B cell (primary cell): ENCODE data around the gene BANP. TPM values are rescaled to one million over a fixed set of nuclear protein-coding genes. Genes with fewer than 3 reads are reported as not detected.
"Not testable (repeated sequence)": the region's sequence is repeated elsewhere in the genome, so short reads cannot be mapped to it uniquely, and the experiment has no call there.

ENCODE experiments used
- ATAC-seq: fragments of 200-7000 bp; cut with Tn5 transposase; one replicate; pipeline ENCODE4 v1.10.0; 2021; ENCODE audit warnings: low read depth, mild to moderate bottlenecking, moderate number of reproducible peaks, moderate library complexity
- CTCF ChIA-PET: fragments of 350-600 bp; sonication (Branson Sonifier 250); formaldehyde crosslinking; loops from one replicate; lab custom pipeline; 2021; ENCODE audit warnings: antibody characterized with exemption, inconsistent platforms; lab: Charles Lee
- POLR2A ChIA-PET: fragments of 350-600 bp; sonication (Branson Sonifier 250); formaldehyde crosslinking; loops from one replicate; lab custom pipeline; 2021; ENCODE audit warnings: antibody characterized with exemption; lab: Charles Lee
- DNase-seq: peaks from one replicate; pipeline ENCODE4 v3.0.0; 2013
- H2AFZ ChIP-seq: 2 replicates; pipeline ENCODE4 v1.6.1; 2012; ENCODE audit warnings: mild to moderate bottlenecking, low read depth, low read length; ENCODE audit not compliant: insufficient read depth, poor library complexity, severe bottlenecking
- H3K27ac ChIP-seq, 2 donors: 1 replicate in 1 of 2; 2 replicates in 1 of 2; pipeline ENCODE4 v1.5.1; 2012 to 2013; ENCODE audit warnings: low read length in 2 of 2, mild to moderate bottlenecking in 2 of 2, moderate library complexity in 1 of 2
- H3K27me3 ChIP-seq, 4 experiments: fragments of 200-600 bp in 1 of 4; sonication (generic) in 1 of 4; replicated peaks in 1 of 4; 1 replicate in 2 of 4; 2 replicates in 2 of 4; pipeline versions ENCODE4 v1.6.1 to v1.7.0; 2013 to 2016; ENCODE audit warnings: low read length in 3 of 4, mild to moderate bottlenecking in 2 of 4, mixed read lengths in 1 of 4, moderate library complexity in 1 of 4; ENCODE audit not compliant: insufficient read depth in 4 of 4, control insufficient read depth in 3 of 4; ENCODE audit errors: control extremely low read depth in 1 of 4
- H3K36me3 ChIP-seq, 2 experiments: replicated peaks in 1 of 2; 1 replicate in 1 of 2; 2 replicates in 1 of 2; pipeline versions ENCODE4 v1.6.1 to v1.7.1; 2013; ENCODE audit warnings: low read length in 1 of 2; ENCODE audit not compliant: insufficient read depth in 2 of 2, control insufficient read depth in 1 of 2; ENCODE audit errors: control extremely low read depth in 1 of 2, extremely low read depth in 1 of 2
- H3K4me1 ChIP-seq, 2 donors: fragments of 200-600 bp in 1 of 2; sonication (generic) in 1 of 2; 1 replicate in 1 of 2; 2 replicates in 1 of 2; pipeline versions ENCODE4 v1.5.1 to v1.6.1; 2013 to 2017; ENCODE audit warnings: low read length in 2 of 2; ENCODE audit not compliant: control insufficient read depth in 2 of 2, insufficient read depth in 2 of 2
- H3K4me2 ChIP-seq: replicated peaks from 2 replicates; pipeline ENCODE3; 2012; ENCODE audit warnings: mild to moderate bottlenecking, low read depth, low read length; ENCODE audit not compliant: poor library complexity, severe bottlenecking
- H3K4me3 ChIP-seq, 5 experiments: fragments of 200-600 bp in 1 of 5; sonication (generic) in 1 of 5; 1 replicate in 3 of 5; 2 replicates in 2 of 5; pipeline versions ENCODE4 v1.5.1 to v1.7.0; 2011 to 2016; ENCODE audit warnings: low read length in 4 of 5, mild to moderate bottlenecking in 4 of 5, low read depth in 2 of 5, control low read depth in 1 of 5, moderate library complexity in 1 of 5; ENCODE audit not compliant: insufficient read depth in 1 of 5; ENCODE audit errors: control extremely low read depth in 1 of 5, extremely low read depth in 1 of 5
- H3K79me2 ChIP-seq: fragments of 200-600 bp; sonication (generic); one replicate; pipeline ENCODE4 v1.6.0; 2016; ENCODE audit warnings: low read length; ENCODE audit not compliant: control insufficient read depth, insufficient read depth
- H3K9ac ChIP-seq: fragments of 200-600 bp; sonication (generic); 2 replicates; pipeline ENCODE4 v1.6.1; 2017; ENCODE audit warnings: mild to moderate bottlenecking, low read length, moderate library complexity
- H3K9me3 ChIP-seq, 3 donors: one replicate each; pipeline versions ENCODE4 v1.6.1 to v1.7.1; 2013; ENCODE audit warnings: low read length in 2 of 3; ENCODE audit not compliant: control insufficient read depth in 2 of 3, insufficient read depth in 1 of 3; ENCODE audit errors: control extremely low read depth in 1 of 3
- H4K20me1 ChIP-seq: 2 replicates; pipeline ENCODE4 v1.6.0; 2012; ENCODE audit warnings: mild to moderate bottlenecking, low read length; ENCODE audit not compliant: insufficient read depth, control insufficient read depth, poor library complexity, severe bottlenecking
- H3K27ac Mint-ChIP-seq: one replicate; pipeline ENCODE4 v1.8.0; 2021; ENCODE audit warnings: mixed read lengths
- H3K27me3 Mint-ChIP-seq: one replicate; pipeline ENCODE4 v1.8.0; 2021; ENCODE audit warnings: mixed read lengths
- H3K4me1 Mint-ChIP-seq: one replicate; pipeline ENCODE4 v1.8.0; 2021; ENCODE audit warnings: mixed read lengths
- H3K4me3 Mint-ChIP-seq: one replicate; pipeline ENCODE4 v1.8.0; 2021; ENCODE audit warnings: mixed read lengths
- H3K9me3 Mint-ChIP-seq: one replicate; pipeline ENCODE4 v1.8.0; 2022; ENCODE audit warnings: mixed read lengths; ENCODE audit not compliant: insufficient read depth
- EZH2 ChIP-seq: IDR thresholded peaks from 2 replicates; pipeline ENCODE4 v1.6.1; 2012; ENCODE audit warnings: borderline replicate concordance, low read depth, mild to moderate bottlenecking, moderate library complexity, low read length; ENCODE audit not compliant: insufficient read depth, poor library complexity, severe bottlenecking
- WGBS: methylation state at CpG from one replicate; pipeline ENCODE4 v1.1.5; 2013; ENCODE audit warnings: missing lambda C conversion rate; ENCODE audit not compliant: insufficient coverage; 5-methylcytosine and 5-hydroxymethylcytosine counted together
- intact Hi-C: fragments of 100-400 bp; cut with micrococcal nuclease; formaldehyde crosslinking; loops from one replicate; pipeline ENCODE4 v1.10.0; 2022
- polyA plus RNA-seq: library from polyadenylated mRNA; depleted of rRNA; stranded (reverse); fragments of >200 nt; gene quantifications from 2 replicates; pipeline ENCODE4 v1.2.3, GENCODE V29; 2012
- total RNA-seq, 2 donors: library from RNA; stranded (reverse); fragments of 120-200 nt in 1 of 2; gene quantifications; 1 replicate in 1 of 2; 2 replicates in 1 of 2; pipeline versions ENCODE4 v1.2.3 to v1.2.4, GENCODE V29; 2013 to 2022
- TF ChIP-seq, protein P1 (sequence below): fragments of 200-600 bp; IDR thresholded peaks from one replicate; pipeline ENCODE4 v1.8.0; 2022; ENCODE audit warnings: antibody characterized with exemption, mild to moderate bottlenecking

BANP gene
- total and polyA plus RNA-seq, 2 donors (not counting 1 experiment from before 2014, with no cell fraction given): 44.4 to 181 TPM

DNA sequence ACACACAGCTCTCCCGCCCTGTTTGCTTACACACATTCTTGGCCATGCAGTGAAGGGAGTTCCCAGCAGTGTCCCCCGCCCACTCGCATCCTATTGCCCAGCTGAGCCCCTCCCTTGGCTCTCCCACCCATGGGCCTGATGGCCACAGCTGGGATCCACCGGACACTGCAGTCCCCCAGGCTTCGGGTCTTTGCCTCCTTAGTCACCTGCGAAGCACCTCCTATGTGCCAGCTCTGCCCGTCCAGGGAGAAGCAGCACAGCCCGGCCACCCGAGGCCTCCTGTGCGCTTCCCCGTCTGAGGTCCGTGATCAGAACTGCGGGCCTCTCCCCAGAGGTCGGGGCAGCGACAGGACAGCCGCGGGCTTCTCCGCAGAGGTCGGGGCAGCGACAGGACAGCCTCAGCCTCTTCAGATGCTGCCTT lies 136.9 kb downstream of the BANP start:
- H3K4me1 Mint-ChIP-seq: peaks cover 8% of the 10 kb centered on the region
- CTCF ChIA-PET: no interaction called here

DNA sequence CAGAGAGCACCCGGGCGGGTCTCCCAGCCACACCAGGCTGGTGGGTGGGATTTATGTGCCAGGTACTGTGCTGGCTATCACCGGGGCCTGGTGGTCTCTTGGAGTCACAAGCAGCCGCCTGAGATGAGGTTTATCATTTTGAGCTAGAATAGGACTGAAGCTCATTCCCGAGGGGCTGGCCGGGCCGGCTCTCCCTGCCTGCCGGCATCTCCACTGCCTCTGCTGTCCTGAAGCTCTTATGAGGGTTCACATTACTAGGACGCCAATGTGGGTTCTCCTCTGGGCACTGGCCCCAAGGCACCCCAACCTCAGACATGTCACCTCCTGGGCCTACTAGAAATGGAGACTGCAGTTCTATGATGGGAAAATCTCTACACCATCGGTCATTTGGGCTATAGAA lies 137.4 kb downstream of the BANP start:
- H3K4me3 Mint-ChIP-seq, H3K4me2 ChIP-seq, ATAC-seq, H3K9me3 Mint-ChIP-seq, POLR2A ChIA-PET, H3K79me2 ChIP-seq, H3K9me3 ChIP-seq, H3K9ac ChIP-seq, H3K4me1 ChIP-seq, H2AFZ ChIP-seq, H4K20me1 ChIP-seq, H3K27me3 Mint-ChIP-seq, H3K27ac Mint-ChIP-seq, H3K4me1 Mint-ChIP-seq, H3K4me3 ChIP-seq, CTCF ChIA-PET, DNase-seq, H3K36me3 ChIP-seq, intact Hi-C loops, H3K27ac ChIP-seq, H3K27me3 ChIP-seq: not testable (repeated sequence)
- 88% methylated on average over 8 of the region's 10 CpGs for WGBS

More for the DNA sequence above, 136.9 kb downstream of the BANP start:
- H2AFZ ChIP-seq: no peak overlapping the region
- 94% methylated on average over 17 of the region's 20 CpGs for WGBS
- POLR2A ChIA-PET: no interaction called here
- no peak overlapping the region for H3K4me3 Mint-ChIP-seq
- H3K27me3 ChIP-seq: no peaks in the 10 kb centered on the region
- no peak overlapping the region for H3K4me2 ChIP-seq
- no peak overlapping the region for H3K27ac Mint-ChIP-seq
- H3K79me2 ChIP-seq: no peaks in the 10 kb centered on the region
- no peaks in the 10 kb centered on the region for H3K9me3 ChIP-seq
- no peaks in the 10 kb centered on the region for H3K9me3 Mint-ChIP-seq
- TF ChIP-seq EZH2: no peak
- TF ChIP-seq, protein P1, sequence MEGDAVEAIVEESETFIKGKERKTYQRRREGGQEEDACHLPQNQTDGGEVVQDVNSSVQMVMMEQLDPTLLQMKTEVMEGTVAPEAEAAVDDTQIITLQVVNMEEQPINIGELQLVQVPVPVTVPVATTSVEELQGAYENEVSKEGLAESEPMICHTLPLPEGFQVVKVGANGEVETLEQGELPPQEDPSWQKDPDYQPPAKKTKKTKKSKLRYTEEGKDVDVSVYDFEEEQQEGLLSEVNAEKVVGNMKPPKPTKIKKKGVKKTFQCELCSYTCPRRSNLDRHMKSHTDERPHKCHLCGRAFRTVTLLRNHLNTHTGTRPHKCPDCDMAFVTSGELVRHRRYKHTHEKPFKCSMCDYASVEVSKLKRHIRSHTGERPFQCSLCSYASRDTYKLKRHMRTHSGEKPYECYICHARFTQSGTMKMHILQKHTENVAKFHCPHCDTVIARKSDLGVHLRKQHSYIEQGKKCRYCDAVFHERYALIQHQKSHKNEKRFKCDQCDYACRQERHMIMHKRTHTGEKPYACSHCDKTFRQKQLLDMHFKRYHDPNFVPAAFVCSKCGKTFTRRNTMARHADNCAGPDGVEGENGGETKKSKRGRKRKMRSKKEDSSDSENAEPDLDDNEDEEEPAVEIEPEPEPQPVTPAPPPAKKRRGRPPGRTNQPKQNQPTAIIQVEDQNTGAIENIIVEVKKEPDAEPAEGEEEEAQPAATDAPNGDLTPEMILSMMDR: no peak
- H3K27ac ChIP-seq: no peak overlapping the region
- intact Hi-C loops: no loop called here
- H3K36me3 ChIP-seq: no peaks in the 10 kb centered on the region
- H3K9ac ChIP-seq: no peak overlapping the region
- no peak overlapping the region for H3K4me3 ChIP-seq
- ATAC-seq (no peak), DNase-seq (no peak)
- H3K4me1 ChIP-seq: no peaks in the 10 kb centered on the region
- no peaks in the 10 kb centered on the region for H4K20me1 ChIP-seq
- no peaks in the 10 kb centered on the region for H3K27me3 Mint-ChIP-seq

DNA sequence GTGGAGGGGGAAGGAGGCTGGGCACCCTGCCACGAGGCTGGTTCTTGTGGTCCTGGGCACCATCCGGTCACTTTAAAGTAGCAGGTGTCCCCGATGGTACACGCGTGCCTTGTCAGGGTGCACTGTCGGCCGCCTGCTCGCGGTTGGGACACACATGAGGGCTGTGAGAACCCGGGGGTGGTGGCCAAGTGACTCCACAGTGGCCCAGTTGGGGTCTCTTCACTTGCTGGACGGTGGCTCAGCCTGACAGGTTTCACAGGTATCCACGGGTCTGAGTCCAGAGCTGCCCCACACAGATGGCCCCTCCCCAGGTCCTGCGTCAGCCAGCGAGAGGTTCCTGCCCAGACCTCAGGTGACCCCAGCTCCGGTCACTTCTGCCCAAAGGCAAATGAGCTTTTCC lies 137.8 kb downstream of the BANP start:
- ATAC-seq, H3K27ac Mint-ChIP-seq, H3K4me3 ChIP-seq, H2AFZ ChIP-seq, H3K9me3 Mint-ChIP-seq, H3K9ac ChIP-seq, H3K4me1 ChIP-seq, H3K27ac ChIP-seq, H3K36me3 ChIP-seq, POLR2A ChIA-PET, H4K20me1 ChIP-seq, H3K27me3 Mint-ChIP-seq, H3K4me1 Mint-ChIP-seq, H3K4me3 Mint-ChIP-seq, DNase-seq, H3K27me3 ChIP-seq, CTCF ChIA-PET, H3K79me2 ChIP-seq, H3K4me2 ChIP-seq, intact Hi-C loops, H3K9me3 ChIP-seq: not testable (repeated sequence)
- 93% methylated on average over 14 of the region's 15 CpGs for WGBS
